ENCODE results near the gene STAT5B. TPM values are rescaled to one million over a fixed set of nuclear protein-coding genes. Genes with fewer than 3 reads are reported as not detected.

STAT5B gene
- total and polyA plus RNA-seq, 2 of the 8 experiments (the other 6 are each of a cell fraction or from before 2014, with no cell fraction given): 35.3 to 52.6 TPM

- TF ChIP-seq, protein P1, sequence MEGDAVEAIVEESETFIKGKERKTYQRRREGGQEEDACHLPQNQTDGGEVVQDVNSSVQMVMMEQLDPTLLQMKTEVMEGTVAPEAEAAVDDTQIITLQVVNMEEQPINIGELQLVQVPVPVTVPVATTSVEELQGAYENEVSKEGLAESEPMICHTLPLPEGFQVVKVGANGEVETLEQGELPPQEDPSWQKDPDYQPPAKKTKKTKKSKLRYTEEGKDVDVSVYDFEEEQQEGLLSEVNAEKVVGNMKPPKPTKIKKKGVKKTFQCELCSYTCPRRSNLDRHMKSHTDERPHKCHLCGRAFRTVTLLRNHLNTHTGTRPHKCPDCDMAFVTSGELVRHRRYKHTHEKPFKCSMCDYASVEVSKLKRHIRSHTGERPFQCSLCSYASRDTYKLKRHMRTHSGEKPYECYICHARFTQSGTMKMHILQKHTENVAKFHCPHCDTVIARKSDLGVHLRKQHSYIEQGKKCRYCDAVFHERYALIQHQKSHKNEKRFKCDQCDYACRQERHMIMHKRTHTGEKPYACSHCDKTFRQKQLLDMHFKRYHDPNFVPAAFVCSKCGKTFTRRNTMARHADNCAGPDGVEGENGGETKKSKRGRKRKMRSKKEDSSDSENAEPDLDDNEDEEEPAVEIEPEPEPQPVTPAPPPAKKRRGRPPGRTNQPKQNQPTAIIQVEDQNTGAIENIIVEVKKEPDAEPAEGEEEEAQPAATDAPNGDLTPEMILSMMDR (IDR thresholded peaks at IDR 0.05; ENCODE audit: control extremely low read depth in 1 of 3, insufficient read depth in 1 of 3, low read depth in 1 of 3, low read length in 3 of 3): no peak
- no peak for TF ChIP-seq SAP30 (IDR thresholded peaks at IDR 0.05; ENCODE audit: insufficient read depth, insufficient replicate concordance, low read length)
- no peak for TF ChIP-seq SUZ12 (IDR thresholded peaks at IDR 0.05; ENCODE audit: low read length)
- no peak for TF ChIP-seq BACH1 (IDR thresholded peaks at IDR 0.05; ENCODE audit: low read length)
- no peak for TF ChIP-seq GTF2F1 (IDR thresholded peaks at IDR 0.05; ENCODE audit: borderline replicate concordance, low read depth, low read length)
- no peak for TF ChIP-seq PHF8 (conservative IDR thresholded peaks at IDR 0.05; ENCODE audit: low read depth, low read length)
- TF ChIP-seq TAF7 (optimal IDR thresholded peaks at IDR 0.05; ENCODE audit: borderline replicate concordance, low read depth, low read length): no peak
- no peak for TF ChIP-seq KDM5A (IDR thresholded peaks at IDR 0.05; ENCODE audit: low read length)
These were observed 27.6 kb downstream of the STAT5B start (continued) for GRCh38 chr17:42248351-42249179.

Measured in H1 (cell line).